Neural progenitor cell (in vitro differentiated cells): Measurements from ENCODE around the gene NRAS.

Experiments used
- CTCF ChIP-seq: fragments of 200-600 bp; sonication (generic); IDR thresholded peaks from 2 replicates; pipeline ENCODE4 v1.5.1; 2017; ENCODE audit warnings: antibody characterized with exemption, mild to moderate bottlenecking
- EZH2 ChIP-seq: fragments of 200-600 bp; sonication (generic); IDR thresholded peaks from 2 replicates; pipeline ENCODE4 v1.6.1; 2017; ENCODE audit warnings: antibody characterized with exemption, mild to moderate bottlenecking, moderate library complexity

DNA sequence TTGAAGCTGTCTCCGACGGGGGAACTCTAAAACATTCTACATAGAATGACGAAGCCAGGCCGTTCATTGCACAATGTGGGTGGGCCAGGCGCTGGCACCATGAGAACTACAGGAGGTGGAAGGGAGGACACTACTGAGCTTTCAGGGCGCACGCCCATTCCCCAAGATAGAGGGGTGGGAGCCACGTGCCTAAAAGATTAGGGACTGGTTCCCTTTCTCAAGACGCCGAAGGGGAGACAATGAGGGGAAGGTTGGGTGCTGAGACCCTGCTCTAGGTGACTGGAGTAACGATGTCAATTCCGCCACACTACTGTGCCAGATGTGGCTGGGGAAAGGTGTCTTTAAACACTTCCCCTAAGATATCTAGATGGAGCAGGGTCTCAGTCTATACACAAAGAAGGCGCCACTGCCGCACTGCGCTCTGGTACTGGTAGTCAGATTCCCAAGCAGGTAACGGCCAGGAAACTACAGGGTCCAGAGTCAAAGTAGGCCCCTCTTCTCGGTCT is 40.4 kb upstream of the NRAS start:
- TF ChIP-seq CTCF (no peak), EZH2 (no peak)
